Endodermal cell (in vitro differentiated cells): ENCODE data around the gene RAB15. TPM values are rescaled to one million over a fixed set of nuclear protein-coding genes. Genes with fewer than 3 reads are reported as not detected.

Experiments
- DNase-seq: peaks from one replicate; pipeline ENCODE4 v3.0.0-alpha.2; 2017
- H3K27ac ChIP-seq: 2 replicates; pipeline ENCODE4 v1.5.1; 2013; ENCODE audit warnings: mild to moderate bottlenecking, low read depth, low read length, moderate library complexity
- H3K27me3 ChIP-seq: 2 replicates; pipeline ENCODE4 v1.6.1; 2013; ENCODE audit warnings: mild to moderate bottlenecking, low read length, moderate library complexity; ENCODE audit not compliant: insufficient read depth, control insufficient read depth, poor library complexity, severe bottlenecking
- H3K36me3 ChIP-seq: 2 replicates; pipeline ENCODE4 v1.7.0; 2013; ENCODE audit warnings: mild to moderate bottlenecking, low read length, moderate library complexity; ENCODE audit not compliant: control insufficient read depth, insufficient read depth
- H3K4me1 ChIP-seq: one replicate; pipeline ENCODE4 v1.7.0; 2013; ENCODE audit warnings: low read length; ENCODE audit not compliant: control insufficient read depth, insufficient read depth
- H3K4me3 ChIP-seq: 2 replicates; pipeline ENCODE4 v1.5.1; 2013; ENCODE audit warnings: mild to moderate bottlenecking, low read length, moderate library complexity
- H3K9ac ChIP-seq: 2 replicates; pipeline ENCODE4 v1.6.1; 2013; ENCODE audit warnings: mild to moderate bottlenecking, low read length, moderate library complexity; ENCODE audit not compliant: poor library complexity, severe bottlenecking; ENCODE audit errors: extremely low read depth
- H3K9me3 ChIP-seq: 2 replicates; pipeline ENCODE4 v1.6.1; 2013; ENCODE audit warnings: mild to moderate bottlenecking, low read length, moderate library complexity; ENCODE audit not compliant: control insufficient read depth
- H3K27ac Mint-ChIP-seq: 2 replicates; pipeline ENCODE4 v1.8.0; 2020; ENCODE audit warnings: mixed read lengths
- H3K27me3 Mint-ChIP-seq: 2 replicates; pipeline ENCODE4 v1.8.0; 2021; ENCODE audit warnings: mild to moderate bottlenecking, mixed read lengths; ENCODE audit not compliant: insufficient read depth
- H3K36me3 Mint-ChIP-seq: 2 replicates; pipeline ENCODE4 v1.8.0; 2020; ENCODE audit warnings: low read depth, mixed read lengths
- H3K4me1 Mint-ChIP-seq: 2 replicates; pipeline ENCODE4 v1.8.0; 2020; ENCODE audit warnings: mixed read lengths
- H3K4me3 Mint-ChIP-seq: 2 replicates; pipeline ENCODE4 v1.8.0; 2020; ENCODE audit warnings: mild to moderate bottlenecking, moderate library complexity, mixed read lengths
- H3K9me3 Mint-ChIP-seq: 2 replicates; pipeline ENCODE4 v1.8.0; 2020; ENCODE audit warnings: mild to moderate bottlenecking, mixed read lengths
- CTCF ChIP-seq: fragments of 200-600 bp; sonication (generic); conservative IDR thresholded peaks from 2 replicates; pipeline ENCODE4 v1.5.0; 2021; ENCODE audit warnings: antibody characterized with exemption, mild to moderate bottlenecking
- WGBS, 2 experiments: methylation state at CpG; one replicate each; pipeline versions ENCODE4 v1.1.5 to v1.1.7; 2013; ENCODE audit warnings: missing lambda C conversion rate in 2 of 2, mixed read lengths in 1 of 2; ENCODE audit not compliant: insufficient coverage in 1 of 2, insufficient read length in 1 of 2; 5-methylcytosine and 5-hydroxymethylcytosine counted together
- total RNA-seq, 2 donors: library from RNA; stranded (reverse); fragmentation: NEBNext Ultra II Directional in 1 of 2; extraction: Animal tissue kit (Norgen Biotek cat#: 25700) in 1 of 2; gene quantifications; 2 replicates in 1 of 2; 3 replicates in 1 of 2; pipeline ENCODE4 v1.2.1, GENCODE V29; 2021

Gene RAB15
- total RNA-seq, 2 donors from 2014 or later: 48.7 to 77.2 TPM

GRCh38 chr14:64932231-64932630 lies 39.9 kb downstream of the RAB15 start:
- no peak overlapping the region for H3K27ac Mint-ChIP-seq
- peaks cover 17% of the 10 kb centered on the region for H3K4me1 ChIP-seq
- no peak overlapping the region for H3K9ac ChIP-seq
- peaks cover 26% of the 10 kb centered on the region for H3K4me1 Mint-ChIP-seq
- peaks cover 28% of the 10 kb centered on the region for H3K36me3 Mint-ChIP-seq
- peaks cover 45% of the 10 kb centered on the region for H3K36me3 ChIP-seq
- no peaks in the 10 kb centered on the region for H3K9me3 Mint-ChIP-seq
- H3K27ac ChIP-seq: no peak overlapping the region
- H3K9me3 ChIP-seq: no peaks in the 10 kb centered on the region
- no peaks in the 10 kb centered on the region for H3K27me3 Mint-ChIP-seq
- TF ChIP-seq CTCF: no peak
- no peak for DNase-seq
- peak overlapping the region; percentile 4 for H3K4me3 ChIP-seq
- H3K27me3 ChIP-seq: no peaks in the 10 kb centered on the region
- no peak overlapping the region for H3K4me3 Mint-ChIP-seq

- Mint-ChIP-seq H3K27me3 (no peaks in the 10 kb centered on the region), H3K4me3 (no peak overlapping the region), H3K4me1 (peaks cover 21% of the 10 kb centered on the region), H3K36me3 (peaks cover 28% of the 10 kb centered on the region), H3K27ac (no peak overlapping the region), H3K9me3 (no peaks in the 10 kb centered on the region)
- WGBS, 2 experiments: 70 to 98% methylated on average over 2 of the region's 2 CpGs
- H3K27me3 ChIP-seq: no peaks in the 10 kb centered on the region
- no peak overlapping the region for H3K27ac ChIP-seq
- H3K36me3 ChIP-seq: peaks cover 47% of the 10 kb centered on the region
- H3K9ac ChIP-seq: no peak overlapping the region
- H3K4me1 ChIP-seq: peaks cover 16% of the 10 kb centered on the region
- DNase-seq: no peak
- H3K4me3 ChIP-seq: no peak overlapping the region
- TF ChIP-seq CTCF: no peak
- H3K9me3 ChIP-seq: no peaks in the 10 kb centered on the region
Observed at GRCh38 chr14:64931123-64931522, 41.0 kb downstream of the RAB15 start.

GRCh38 chr14:64930085-64930843 lies 41.9 kb downstream of the RAB15 start:
- Histone ChIP-seq H3K4me3 (no peak overlapping the region), H3K27me3 (no peaks in the 10 kb centered on the region), H3K9ac (no peak overlapping the region), H3K27ac (no peak overlapping the region), H3K36me3 (peaks cover 49% of the 10 kb centered on the region), H3K4me1 (peaks cover 10% of the 10 kb centered on the region), H3K9me3 (no peaks in the 10 kb centered on the region)
- no peak for DNase-seq
- no peak overlapping the region for H3K27ac Mint-ChIP-seq
- H3K36me3 Mint-ChIP-seq: peaks cover 28% of the 10 kb centered on the region
- H3K4me1 Mint-ChIP-seq: peaks cover 13% of the 10 kb centered on the region
- 93 to 100% methylated on average over 1 to 2 of the region's 3 CpGs for WGBS, 2 experiments
- TF ChIP-seq CTCF: no peak
- no peaks in the 10 kb centered on the region for H3K27me3 Mint-ChIP-seq
- H3K4me3 Mint-ChIP-seq: no peak overlapping the region
- H3K9me3 Mint-ChIP-seq: no peaks in the 10 kb centered on the region
